Measurements from ENCODE around the gene UROD. TPM values are rescaled to one million over a fixed set of nuclear protein-coding genes. Genes with fewer than 3 reads are reported as not detected.
A peak's percentile ranks its signal among the peaks of the same experiment; 100 is the strongest.

UROD gene
- total and polyA plus RNA-seq, 2 experiments from 2014 or later: 82.4 to 108 TPM

- Mint-ChIP-seq H3K36me3 (ENCODE audit: low read depth) (peaks cover 12% of the 10 kb centered on the region), H3K4me1 (peaks cover 5% of the 10 kb centered on the region; the same call in 1 of the 3 replicates), H3K27ac (no peak overlapping the region), H3K4me3 (no peak overlapping the region), H3K27me3 (ENCODE audit: insufficient read depth, low read depth, poor library complexity) (no peaks in the 10 kb centered on the region), H3K9me3 (no peaks in the 10 kb centered on the region)
- Histone ChIP-seq H3K9me2 (ENCODE audit: insufficient read depth) (no peaks in the 10 kb centered on the region), H3K79me2 (replicated peaks; ENCODE audit: insufficient read depth) (no peaks in the 10 kb centered on the region), H3K4me1 (ENCODE audit: insufficient read depth) (peaks cover 6% of the 10 kb centered on the region; the same call in 1 of the 2 replicates), H2AFZ (no peak overlapping the region), H3K27me3 (ENCODE audit: insufficient read depth) (no peaks in the 10 kb centered on the region), H3K4me3 (no peak overlapping the region), H4K20me1 (replicated peaks; ENCODE audit: insufficient read depth) (no peaks in the 10 kb centered on the region; the same call in 1 of the 2 replicates), H3K27ac (ENCODE audit: low read depth) (peak overlapping the region; percentile 78; the same call in 1 of the 2 replicates), H3K4me2 (no peak overlapping the region), H3F3A (replicated peaks; ENCODE audit: low read depth) (no peaks in the 10 kb centered on the region), H3K36me3 (ENCODE audit: insufficient read depth) (no peaks in the 10 kb centered on the region)
- ATAC-seq (peak; percentile 71), DNase-seq (ENCODE audit: low spot score) (peak; percentile 20)
- TF ChIP-seq REST (IDR thresholded peaks at IDR 0.05; ENCODE audit: unreplicated experiment) (no peak), EZH2 (IDR thresholded peaks at IDR 0.05; ENCODE audit: low read depth, unreplicated experiment) (no peak), JUNB (IDR thresholded peaks at IDR 0.05; ENCODE audit: unreplicated experiment) (no peak), ETS1 (IDR thresholded peaks at IDR 0.05) (no peak), CTCF (conservative IDR thresholded peaks at IDR 0.05; ENCODE audit: low read depth in 2 of 2) (no peak), EZH2phosphoT487 (IDR thresholded peaks at IDR 0.05; ENCODE audit: unreplicated experiment) (no peak), ZNF331 (CRISPR knock-in tag; IDR thresholded peaks at IDR 0.05; ENCODE audit: low read depth) (no peak), NANOG (IDR thresholded peaks at IDR 0.05; ENCODE audit: borderline replicate concordance) (no peak), CREB1 (CRISPR knock-in tag; IDR thresholded peaks at IDR 0.05; ENCODE audit: low read depth) (no peak), STAT1 (IDR thresholded peaks at IDR 0.05; ENCODE audit: unreplicated experiment) (no peak), ZNF462 (CRISPR knock-in tag; IDR thresholded peaks at IDR 0.05) (no peak), POLR2AphosphoS5 (IDR thresholded peaks at IDR 0.05; ENCODE audit: low read depth) (no peak), ZNF114 (CRISPR knock-in tag; IDR thresholded peaks at IDR 0.05) (no peak)
Observed at GRCh38 chr1:45001011-45001481, 11.0 kb upstream of the UROD start.

Data from GM23338 (cell line).